GM21825 (cell line): ENCODE results near the gene COL5A1.

Source experiments
- ATAC-seq: cut with Tn5 transposase; IDR thresholded peaks from one replicate; pipeline ENCODE4 v1.9.1; 2021; ENCODE audit warnings: mild to moderate bottlenecking, moderate library complexity; ENCODE audit not compliant: unreplicated experiment

Gene COL5A1

GRCh38 chr9:134759913-134760312 lies 118.3 kb downstream of the COL5A1 start:
- no peak for ATAC-seq

GRCh38 chr9:134760750-134761420 lies 119.3 kb downstream of the COL5A1 start:
- ATAC-seq, result no peak

- no peak for ATAC-seq
Observed at GRCh38 chr9:134764473-134765269, 123.1 kb downstream of the COL5A1 start.

- no peak for ATAC-seq
Observed at GRCh38 chr9:134765785-134766184, 124.2 kb downstream of the COL5A1 start.

- ATAC-seq, result no peak
Observed at GRCh38 chr9:134766587-134766986, 125.0 kb downstream of the COL5A1 start.

- no peak for ATAC-seq
Observed at GRCh38 chr9:134768332-134768708, 126.7 kb downstream of the COL5A1 start.

GRCh38 chr9:134768709-134769351 lies 127.2 kb downstream of the COL5A1 start:
- ATAC-seq, result no peak

- ATAC-seq, result no peak
Observed at GRCh38 chr9:134770972-134771971, 129.7 kb downstream of the COL5A1 start.

GRCh38 chr9:134772331-134772730 lies 130.7 kb downstream of the COL5A1 start:
- ATAC-seq, result no peak

GRCh38 chr9:134773842-134774241 lies 132.2 kb downstream of the COL5A1 start:
- no peak for ATAC-seq

GRCh38 chr9:134774410-134774809 lies 132.8 kb downstream of the COL5A1 start:
- no peak for ATAC-seq

- no peak for ATAC-seq
Observed at GRCh38 chr9:134775081-134775951, 133.7 kb downstream of the COL5A1 start.

GRCh38 chr9:134776080-134776796 lies 134.6 kb downstream of the COL5A1 start:
- ATAC-seq, result no peak

GRCh38 chr9:134777153-134777552 lies 135.6 kb downstream of the COL5A1 start:
- ATAC-seq, result no peak

- ATAC-seq, result no peak
Observed at GRCh38 chr9:134778156-134778555, 136.6 kb downstream of the COL5A1 start.

- ATAC-seq, result no peak
Observed at GRCh38 chr9:134778841-134779411, 137.3 kb downstream of the COL5A1 start.

GRCh38 chr9:134779640-134780039 lies 138.0 kb downstream of the COL5A1 start:
- no peak for ATAC-seq

- ATAC-seq, result no peak
Observed at GRCh38 chr9:134781591-134782302, 140.1 kb downstream of the COL5A1 start.
